Neural crest cell (in vitro differentiated cells): ENCODE measurements around the gene IL17A. TPM values are rescaled to one million over a fixed set of nuclear protein-coding genes. Genes with fewer than 3 reads are reported as not detected.

Source experiments
- DNase-seq: peaks from one replicate; pipeline ENCODE4 v3.0.0; 2021; ENCODE audit warnings: low read depth, mixed read lengths, low spot score
- H3K27ac Mint-ChIP-seq: one replicate; pipeline ENCODE4 v1.8.0; 2021; ENCODE audit warnings: mild to moderate bottlenecking, mixed read lengths; ENCODE audit not compliant: unreplicated experiment
- H3K27me3 Mint-ChIP-seq: 2 replicates; pipeline ENCODE4 v1.8.0; 2021; ENCODE audit warnings: low read depth, mild to moderate bottlenecking, mixed read lengths
- H3K36me3 Mint-ChIP-seq: 2 replicates; pipeline ENCODE4 v1.8.0; 2021; ENCODE audit warnings: low read depth, mild to moderate bottlenecking, mixed read lengths
- H3K4me1 Mint-ChIP-seq: 2 replicates; pipeline ENCODE4 v1.8.0; 2021; ENCODE audit warnings: mixed read lengths
- H3K4me3 Mint-ChIP-seq: one replicate; pipeline ENCODE4 v1.8.0; 2021; ENCODE audit warnings: mild to moderate bottlenecking, mixed read lengths
- H3K9me3 Mint-ChIP-seq: 2 replicates; pipeline ENCODE4 v1.8.0; 2021; ENCODE audit warnings: mixed read lengths
- microRNA-seq: library from miRNA; unstranded; fragments of <30 nt; microRNA quantifications from one replicate; pipeline ENCODE4, GENCODE V29; 2020
- total RNA-seq: library from RNA; stranded (reverse); gene quantifications from 2 replicates; pipeline ENCODE4 v1.2.1, GENCODE V29; 2021
- TF ChIP-seq, protein P1 (sequence below): fragments of 200-600 bp; sonication (generic); conservative IDR thresholded peaks from 2 replicates; pipeline ENCODE4 v1.5.0; 2021; ENCODE audit warnings: antibody characterized with exemption, mild to moderate bottlenecking

IL17A gene
- total RNA-seq, 1 donor from 2014 or later = not detected

GRCh38 chr6:52230685-52231084, 44.5 kb downstream of the IL17A start:
- TF ChIP-seq, protein P1, sequence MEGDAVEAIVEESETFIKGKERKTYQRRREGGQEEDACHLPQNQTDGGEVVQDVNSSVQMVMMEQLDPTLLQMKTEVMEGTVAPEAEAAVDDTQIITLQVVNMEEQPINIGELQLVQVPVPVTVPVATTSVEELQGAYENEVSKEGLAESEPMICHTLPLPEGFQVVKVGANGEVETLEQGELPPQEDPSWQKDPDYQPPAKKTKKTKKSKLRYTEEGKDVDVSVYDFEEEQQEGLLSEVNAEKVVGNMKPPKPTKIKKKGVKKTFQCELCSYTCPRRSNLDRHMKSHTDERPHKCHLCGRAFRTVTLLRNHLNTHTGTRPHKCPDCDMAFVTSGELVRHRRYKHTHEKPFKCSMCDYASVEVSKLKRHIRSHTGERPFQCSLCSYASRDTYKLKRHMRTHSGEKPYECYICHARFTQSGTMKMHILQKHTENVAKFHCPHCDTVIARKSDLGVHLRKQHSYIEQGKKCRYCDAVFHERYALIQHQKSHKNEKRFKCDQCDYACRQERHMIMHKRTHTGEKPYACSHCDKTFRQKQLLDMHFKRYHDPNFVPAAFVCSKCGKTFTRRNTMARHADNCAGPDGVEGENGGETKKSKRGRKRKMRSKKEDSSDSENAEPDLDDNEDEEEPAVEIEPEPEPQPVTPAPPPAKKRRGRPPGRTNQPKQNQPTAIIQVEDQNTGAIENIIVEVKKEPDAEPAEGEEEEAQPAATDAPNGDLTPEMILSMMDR = no peak
- no peaks in the 10 kb centered on the region for H3K9me3 Mint-ChIP-seq

DNA sequence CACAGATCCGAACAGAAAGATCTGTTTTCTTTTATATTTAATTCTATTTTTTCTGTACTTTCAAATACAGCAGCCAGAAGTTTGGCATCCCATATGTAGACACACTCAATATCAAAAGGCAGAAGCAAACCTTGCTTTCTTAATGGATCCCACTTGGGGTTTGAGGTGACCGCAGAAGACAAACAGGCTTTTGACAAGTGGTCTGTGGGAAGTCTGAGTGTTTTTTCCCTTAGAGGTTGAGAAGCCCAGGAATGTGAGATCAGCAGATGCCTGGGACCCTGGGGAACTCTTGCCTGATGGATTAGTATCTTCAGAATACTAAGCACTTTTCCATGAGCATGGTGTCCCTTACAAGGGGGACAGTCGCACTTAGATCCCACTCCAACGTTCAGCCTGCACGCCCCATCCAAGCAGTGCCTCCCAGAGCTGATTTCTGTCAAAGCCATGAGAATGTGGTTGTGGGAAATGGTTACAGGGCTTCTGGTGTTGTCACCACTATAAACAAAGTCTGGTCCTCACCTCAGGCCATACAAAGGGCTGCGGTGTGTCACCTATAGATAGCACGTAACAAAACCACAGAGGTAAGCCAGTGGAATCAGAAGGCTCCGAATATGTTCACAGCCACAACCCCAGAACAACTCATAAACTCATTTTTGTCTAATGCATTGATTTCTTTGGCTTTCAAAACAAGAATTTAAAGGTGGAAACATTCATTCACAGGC, 45.4 kb downstream of the IL17A start:
- Mint-ChIP-seq H3K4me3 (no peak overlapping the region), H3K27ac (no peak overlapping the region), H3K9me3 (no peaks in the 10 kb centered on the region), H3K27me3 (no peaks in the 10 kb centered on the region), H3K4me1 (peaks cover 7% of the 10 kb centered on the region), H3K36me3 (no peaks in the 10 kb centered on the region)
- TF ChIP-seq, protein P1 = no peak
- DNase-seq = no peak

More at GRCh38 chr6:52230685-52231084, 44.5 kb downstream of the IL17A start:
- H3K4me1 Mint-ChIP-seq = peaks cover 7% of the 10 kb centered on the region
- H3K27ac Mint-ChIP-seq = peak overlapping the region; percentile 47
- H3K27me3 Mint-ChIP-seq = no peaks in the 10 kb centered on the region
- no peaks in the 10 kb centered on the region for H3K36me3 Mint-ChIP-seq
- H3K4me3 Mint-ChIP-seq = no peak overlapping the region
- DNase-seq = no peak

DNA sequence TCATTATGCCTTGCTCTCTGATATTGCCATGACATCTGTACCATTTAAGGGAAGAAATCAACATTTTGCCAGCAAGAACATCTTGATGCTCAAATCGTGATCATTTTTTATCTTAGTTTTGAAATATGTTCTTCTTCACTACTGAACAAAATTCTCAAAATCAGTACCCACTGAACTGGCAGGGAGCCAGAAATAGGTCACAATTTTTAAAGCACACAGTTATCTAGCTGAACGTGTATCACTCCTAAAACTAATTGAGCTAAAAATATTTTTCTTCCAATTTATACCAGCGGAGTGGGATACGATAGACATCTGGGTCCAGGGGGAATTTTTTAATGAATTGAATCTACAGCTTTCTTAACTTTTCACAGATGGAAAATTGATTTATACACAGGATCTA, 46.8 kb downstream of the IL17A start:
- Mint-ChIP-seq H3K27me3 (no peaks in the 10 kb centered on the region), H3K4me1 (peaks cover 7% of the 10 kb centered on the region), H3K27ac (no peak overlapping the region), H3K4me3 (no peak overlapping the region), H3K9me3 (no peaks in the 10 kb centered on the region), H3K36me3 (no peaks in the 10 kb centered on the region)
- TF ChIP-seq, protein P1 = no peak
- no peak for DNase-seq

DNA sequence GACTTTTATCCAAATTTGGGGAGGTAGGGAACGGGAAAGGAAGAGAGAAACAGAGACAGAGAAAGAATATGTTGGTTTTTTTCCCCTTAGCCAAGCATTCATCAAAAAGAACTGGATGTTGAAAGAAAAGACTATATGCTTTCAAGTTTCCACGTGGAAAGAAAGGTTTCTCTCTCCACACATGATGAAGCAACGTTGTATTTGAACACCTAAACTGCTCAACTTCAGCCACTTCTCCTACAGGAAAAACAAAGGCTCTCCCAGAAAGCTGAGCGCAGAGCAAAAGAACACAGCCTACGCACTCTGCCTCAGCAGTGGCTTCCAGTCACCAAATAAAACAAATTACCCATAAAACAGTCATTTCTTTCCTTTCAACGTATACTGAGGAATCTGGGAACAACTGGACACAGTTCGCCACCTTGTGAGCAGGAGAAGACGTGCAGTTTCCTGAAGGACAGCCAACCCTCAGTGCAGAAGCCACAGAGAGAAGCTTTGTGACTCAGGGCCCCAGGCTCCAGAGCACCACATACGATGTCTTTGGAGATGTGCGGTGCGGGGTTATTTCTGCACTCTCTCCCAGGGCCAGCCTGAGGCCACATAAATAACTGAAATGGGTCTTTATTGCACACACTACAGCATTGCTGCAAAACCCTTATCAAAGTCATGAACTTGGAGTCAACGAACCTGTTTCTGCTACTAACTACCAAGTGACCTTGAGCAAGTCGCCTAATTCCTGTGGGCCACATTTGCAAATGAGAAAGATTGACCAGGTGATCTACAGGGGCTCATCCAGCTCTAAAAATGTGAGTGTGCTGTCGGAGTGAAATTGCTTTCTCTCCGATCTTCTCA, 48.0 kb downstream of the IL17A start:
- no peaks in the 10 kb centered on the region for H3K27me3 Mint-ChIP-seq
- H3K9me3 Mint-ChIP-seq = no peaks in the 10 kb centered on the region
- peak; percentile 29 for DNase-seq
- no peak overlapping the region for H3K4me3 Mint-ChIP-seq
- H3K27ac Mint-ChIP-seq = no peak overlapping the region
- H3K36me3 Mint-ChIP-seq = no peaks in the 10 kb centered on the region
- H3K4me1 Mint-ChIP-seq = peaks cover 7% of the 10 kb centered on the region
- TF ChIP-seq, protein P1 = peak; percentile 68

Small RNA genes within 50 kb of the gene (microRNA-seq; reads per million reads assigned to microRNA genes)
- gene MIR133B (not detected), gene MIR206 (not detected)

Other genes with a start within 250 kb of the IL17A start
- gene PKHD1, start 98.8 kb upstream of the IL17A start, total RNA-seq = 0.16 and 0.25 TPM in 2 replicates
- not detected in 2 replicates for gene IL17F, start 58.1 kb downstream of the IL17A start, total RNA-seq
- 210 and 211 TPM in 2 replicates for gene MCM3, start 98.4 kb downstream of the IL17A start, total RNA-seq
- 10.5 and 10.7 TPM in 2 replicates for gene PAQR8, start 175.8 kb downstream of the IL17A start, total RNA-seq
- gene EFHC1, start 234.0 kb downstream of the IL17A start, total RNA-seq = 43.7 and 46.0 TPM in 2 replicates